K562 (cell line): Measurements from ENCODE around the gene BEST2. TPM values are rescaled to one million over a fixed set of nuclear protein-coding genes. Genes with fewer than 3 reads are reported as not detected.

Experiments
- ATAC-seq: fragments of 200-7000 bp; cut with Tn5 transposase; 3 replicates; pipeline ENCODE4 v1.9.1; 2020; ENCODE audit warnings: moderate library complexity
- BruUV-seq: library from RNA; stranded (reverse); fragments of 400-500 nt; replicated peaks from 2 replicates; lab custom pipeline; 2021; lab: Mats Ljungman, UMichigan
- CTCF ChIA-PET: fragments of 300-600 bp; formaldehyde crosslinking; extraction: SDS; loops from one replicate; lab custom pipeline; 2021; ENCODE audit warnings: low intra/inter-chr PET ratio; lab: Yijun Ruan, JAX
- POLR2A ChIA-PET: fragments of 300-600, 350-650 bp; sonication (Branson Sonifier 250); formaldehyde crosslinking; extraction: SDS; loops from one replicate; lab custom pipeline; 2021; ENCODE audit warnings: antibody characterized with exemption, inconsistent platforms; lab: Yijun Ruan, JAX
- DNase-seq, 4 experiments: peaks; one replicate each; pipeline versions ENCODE4 v3.0.0 to v3.0.0-alpha.2; 2011 to 2018; ENCODE audit warnings: low spot score in 3 of 4, mixed read lengths in 3 of 4; ENCODE audit errors: extremely low read depth in 1 of 4
- FAIRE-seq: peaks from 2 replicates; lab custom pipeline; 2011; peaks lifted over from hg19 to GRCh38; lab: Jason Lieb, UNC
- H2AFZ ChIP-seq: 2 replicates; pipeline ENCODE4 v1.6.0; 2011; ENCODE audit warnings: low read depth, low read length, control low read depth, inconsistent platforms
- H3K27ac ChIP-seq: fragments of 200-600 bp; 3 replicates; pipeline ENCODE4 v1.8.0; 2011; ENCODE audit warnings: low read depth, mild to moderate bottlenecking, control low read depth, inconsistent platforms, low read length, moderate library complexity, mixed read lengths; ENCODE audit errors: extremely low read depth
- H3K27me3 ChIP-seq, 2 experiments: fragments of 300-600 bp in 1 of 2; 2 replicates in 1 of 2; 3 replicates in 1 of 2; pipeline versions ENCODE4 v1.6.0 to v1.8.0; 2011; ENCODE audit warnings: inconsistent platforms in 2 of 2, low read length in 2 of 2, mild to moderate bottlenecking in 1 of 2, mixed read lengths in 1 of 2, moderate library complexity in 1 of 2; ENCODE audit not compliant: control insufficient read depth in 2 of 2, insufficient read depth in 2 of 2
- H3K36me3 ChIP-seq: fragments of 300-600 bp; 3 replicates; pipeline ENCODE4 v1.8.0; 2011; ENCODE audit warnings: mild to moderate bottlenecking, low read length, inconsistent platforms; ENCODE audit not compliant: control insufficient read depth, insufficient read depth
- H3K4me1 ChIP-seq, 2 experiments: fragments of 200-600 bp in 1 of 2; replicated peaks in 1 of 2; 2 replicates in 1 of 2; 3 replicates in 1 of 2; pipeline versions ENCODE4 v1.5.1 to v1.8.0; 2011; ENCODE audit warnings: inconsistent platforms in 2 of 2, low read length in 2 of 2, mild to moderate bottlenecking in 1 of 2, mixed read lengths in 1 of 2, moderate library complexity in 1 of 2; ENCODE audit not compliant: control insufficient read depth in 2 of 2, insufficient read depth in 2 of 2
- H3K4me2 ChIP-seq: 2 replicates; pipeline ENCODE4 v1.6.1; 2011; ENCODE audit warnings: low read length, control low read depth, inconsistent platforms, mixed read lengths; ENCODE audit not compliant: insufficient read depth
- H3K4me3 ChIP-seq: fragments of 200-600 bp; sonication (generic), shearing (Covaris generic); 2 replicates; pipeline ENCODE4 v1.5.1; 2016; ENCODE audit warnings: control low read depth, inconsistent platforms
- H3K79me2 ChIP-seq: fragments of 200-600 bp; 3 replicates; pipeline ENCODE4 v1.8.0; 2011; ENCODE audit warnings: low read length, inconsistent platforms; ENCODE audit not compliant: control insufficient read depth, insufficient read depth
- H3K9ac ChIP-seq, 2 experiments: 2 replicates each; pipeline versions ENCODE4 v1.6.0 to v1.6.1; 2011; ENCODE audit warnings: low read depth in 2 of 2, low read length in 2 of 2, control low read depth in 1 of 2, inconsistent platforms in 1 of 2, mild to moderate bottlenecking in 1 of 2, mixed read lengths in 1 of 2; ENCODE audit not compliant: insufficient read depth in 1 of 2
- H3K9me1 ChIP-seq: one replicate; pipeline ENCODE4 v1.6.0; 2011; ENCODE audit warnings: inconsistent platforms, mild to moderate bottlenecking, low read length, moderate library complexity; ENCODE audit not compliant: control insufficient read depth, insufficient read depth
- H3K9me3 ChIP-seq: replicated peaks from 2 replicates; pipeline ENCODE4 v1.5.1; 2011; ENCODE audit warnings: low read depth, low read length, inconsistent platforms; ENCODE audit not compliant: control insufficient read depth, insufficient read depth
- H4K20me1 ChIP-seq: replicated peaks from 2 replicates; pipeline ENCODE4 v1.6.1; 2011; ENCODE audit warnings: low read length, inconsistent platforms, mixed read lengths; ENCODE audit not compliant: control insufficient read depth, insufficient read depth
- CBX5 ChIP-seq: IDR thresholded peaks from 2 replicates; pipeline ENCODE4 v1.6.1; 2014; ENCODE audit warnings: low read depth, borderline replicate concordance
- CLOCK ChIP-seq: fragments of 250-450 bp; sonication (Bioruptor Pico); IDR thresholded peaks from 2 replicates; pipeline ENCODE4 v1.4.0; 2020; ENCODE audit warnings: mild to moderate bottlenecking, moderate library complexity, borderline replicate concordance
- ESRRA ChIP-seq: fragments of 450-650 bp; IDR thresholded peaks from 2 replicates; pipeline ENCODE4 v1.6.1; 2014; ENCODE audit warnings: low read depth, mild to moderate bottlenecking, moderate library complexity, borderline replicate concordance
- ETV1 ChIP-seq: fragments of 450-650 bp; conservative IDR thresholded peaks from 2 replicates; pipeline ENCODE4 v1.6.1; 2016; ENCODE audit warnings: missing genetic modification characterization, control low read depth, low read depth, missing compliant biosample characterization
- HDAC3 ChIP-seq: fragments of 450-650 bp; IDR thresholded peaks from 2 replicates; pipeline ENCODE4 v1.6.1; 2018; ENCODE audit warnings: borderline replicate concordance, mild to moderate bottlenecking, moderate library complexity; ENCODE audit not compliant: partially characterized antibody
- KLF16 ChIP-seq: IDR thresholded peaks from 2 replicates; pipeline ENCODE4 v1.6.1; 2016; ENCODE audit warnings: antibody characterized with exemption
- MTA1 ChIP-seq: fragments of 450-650 bp; IDR thresholded peaks from 2 replicates; pipeline ENCODE4 v1.6.1; 2017; ENCODE audit warnings: borderline replicate concordance
- NFIX ChIP-seq: fragments of 250-450 bp; sonication (Bioruptor Pico); IDR thresholded peaks from 2 replicates; pipeline ENCODE4 v1.4.0; 2020; ENCODE audit warnings: low read depth, mild to moderate bottlenecking, moderate library complexity
- POLR2G ChIP-seq: fragments of 200-400 bp; formaldehyde crosslinking; IDR thresholded peaks from 2 replicates; pipeline ENCODE4 v1.6.1; 2017; ENCODE audit warnings: low read depth, mild to moderate bottlenecking, antibody characterized with exemption, low read length, moderate library complexity
- POLR3A ChIP-seq: IDR thresholded peaks from 2 replicates; pipeline ENCODE4 v1.6.1; 2011; ENCODE audit warnings: borderline replicate concordance, mild to moderate bottlenecking, moderate library complexity; ENCODE audit not compliant: insufficient read length, insufficient read depth; ENCODE audit errors: extremely low read depth
- PTTG1 ChIP-seq: fragments of 450-650 bp; IDR thresholded peaks from 2 replicates; pipeline ENCODE4 v1.6.1; 2016; ENCODE audit warnings: low read depth, mild to moderate bottlenecking, missing genetic modification characterization, missing compliant biosample characterization
- RBFOX2 ChIP-seq: fragments of 200-400 bp; formaldehyde crosslinking; IDR thresholded peaks from 2 replicates; pipeline ENCODE4 v1.6.1; 2017; ENCODE audit warnings: low read depth, mild to moderate bottlenecking, low read length, moderate library complexity
- SMAD3 ChIP-seq: fragments of 450-650 bp; formaldehyde crosslinking; conservative IDR thresholded peaks from 2 replicates; pipeline ENCODE4 v1.4.0; 2020; ENCODE audit warnings: mild to moderate bottlenecking
- TGIF2 ChIP-seq: sonication (generic); formaldehyde crosslinking; IDR thresholded peaks from 2 replicates; pipeline ENCODE4 v1.8.1; 2022; ENCODE audit warnings: mild to moderate bottlenecking, missing genetic modification reagents, moderate library complexity
- ZFX ChIP-seq: sonication (generic); formaldehyde crosslinking; IDR thresholded peaks from 2 replicates; pipeline ENCODE4 v1.8.0; 2022; ENCODE audit warnings: mild to moderate bottlenecking, missing genetic modification reagents, moderate library complexity
- WGBS: fragments of 100-300 bp; shearing (Covaris generic); methylation state at CpG from one replicate; pipeline ENCODE4 v1.1.6; 2016; ENCODE audit warnings: low coverage, mixed read lengths; ENCODE audit not compliant: insufficient coverage; ENCODE audit errors: missing lambda C conversion rate; 5-methylcytosine and 5-hydroxymethylcytosine counted together
- in situ Hi-C: fragments of 300-500 bp; cut with MboI; formaldehyde crosslinking; loops from 4 replicates; pipeline ENCODE4 v1.15.0; 2018; ENCODE audit warnings: inconsistent platforms, mixed read lengths
- intact Hi-C: fragments of 100-400 bp; cut with micrococcal nuclease; formaldehyde crosslinking; loops from 2 replicates; pipeline ENCODE4 v1.14.2; 2022
- polyA plus RNA-seq, 8 experiments: library from polyadenylated mRNA; depleted of rRNA in 4 of 8; stranded (reverse) in 5 of 8; unstranded in 3 of 8; fragments of >200 nt; fragmentation: Nextera tagmentation in 2 of 8; fragmentation: Illumina TruSeq in 1 of 8; extraction: Ambion mirVana in 2 of 8; extraction: Trizol in 1 of 8; gene quantifications; 2 replicates each; pipeline versions ENCODE4 v1.2.1 to v1.2.3, GENCODE V29; 2011 to 2014; ENCODE audit warnings: inconsistent platforms in 1 of 8, missing spikeins in 1 of 8
- total RNA-seq, 7 experiments: library from RNA; depleted of rRNA in 6 of 7; stranded (reverse); fragments of >200 nt in 6 of 7; fragmentation: Illumina TruSeq in 2 of 7; extraction: Trizol in 2 of 7; gene quantifications; 2 replicates each; pipeline versions ENCODE4 v1.2.1 to v1.2.3, GENCODE V29; 2011 to 2021; ENCODE audit warnings: low replicate concordance in 1 of 7

BEST2 gene
- total and polyA plus RNA-seq, 9 of the 15 experiments (the other 6 are each of a cell fraction or from before 2014, with no cell fraction given), result not detected

DNA sequence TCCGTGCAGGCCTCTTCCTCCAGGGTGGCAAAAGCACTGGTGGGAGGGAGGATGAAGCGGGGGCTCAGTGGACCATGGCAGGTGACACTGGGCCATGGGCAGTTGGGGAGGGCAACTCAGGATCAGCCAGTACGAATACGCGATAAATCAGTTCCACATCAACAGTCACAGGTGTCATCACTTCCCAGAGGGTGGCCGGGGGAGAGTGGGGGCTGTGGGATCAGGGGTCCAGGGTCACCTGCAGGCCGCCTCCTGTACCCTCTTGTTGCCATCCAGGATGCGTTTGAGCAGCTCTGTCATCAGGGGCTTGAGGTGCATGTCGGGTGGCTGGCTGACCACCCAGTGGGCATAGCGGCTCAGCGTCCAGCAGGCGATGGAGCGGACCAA lies 45.3 kb upstream of the BEST2 start:
- Histone ChIP-seq H3K4me2 (no peak overlapping the region), H3K4me1 (peaks cover 0 to 30% of the 10 kb centered on the region in 2 experiments; a peak in 1 of 5 replicates), H3K4me3 (no peak overlapping the region), H2AFZ (no peak overlapping the region), H3K9me1 (peaks cover 5% of the 10 kb centered on the region), H3K36me3 (peaks cover 93% of the 10 kb centered on the region), H3K9me3 (no peaks in the 10 kb centered on the region), H3K27me3 (no peaks in the 10 kb centered on the region), H3K27ac (no peak overlapping the region), H3K79me2 (peaks cover 3% of the 10 kb centered on the region; the same call in 2 of the 3 replicates), H4K20me1 (no peaks in the 10 kb centered on the region), H3K9ac (0 out of 4 replicates have a peak overlapping the region, but pooled peaks of 1 of the 2 experiments have one; percentile 7)
- WGBS, result 92% methylated on average over 9 of the region's 13 CpGs
- no TSS peak for BruUV-seq
- TF ChIP-seq POLR2G (peak; percentile 28; the same call in 1 of the 2 replicates), ESRRA (no peak), POLR3A (no peak), CBX5 (no peak)
- CTCF ChIA-PET, result no interaction called here
- POLR2A ChIA-PET, result no interaction called here
- in situ Hi-C loops (no loop called here), intact Hi-C loops (no loop called here)
- FAIRE-seq (no peak), ATAC-seq (no peak), DNase-seq (no peak)

- Histone ChIP-seq H3K4me1 (peaks cover 0 to 20% of the 10 kb centered on the region in 2 experiments; a peak in 1 of 5 replicates), H3K4me2 (no peak overlapping the region), H4K20me1 (no peaks in the 10 kb centered on the region; the same call in 1 of the 2 replicates), H3K79me2 (peaks cover 8% of the 10 kb centered on the region; the same call in 2 of the 3 replicates), H3K9me1 (peaks cover 3% of the 10 kb centered on the region), H3K36me3 (peaks cover 88% of the 10 kb centered on the region), H3K9me3 (no peaks in the 10 kb centered on the region), H2AFZ (no peak overlapping the region), H3K27me3 (no peaks in the 10 kb centered on the region), H3K4me3 (no peak overlapping the region), H3K9ac (no peak overlapping the region), H3K27ac (no peak overlapping the region)
- no TSS peak for BruUV-seq
- in situ Hi-C loops (no loop called here), intact Hi-C loops (no loop called here)
- 98% methylated on average over 8 of the region's 8 CpGs for WGBS
- no peak for ATAC-seq
- no peak for DNase-seq
- ChIA-PET CTCF (no interaction called here), POLR2A (interaction anchor here (0.7 to 1.6 kb wide), 3 partner anchors 10 to 92 kb away, joined by 3 to 4 read pairs (median 3); no protein-coding TSS in a partner anchor)
- no peak for FAIRE-seq
- TF ChIP-seq CLOCK (no peak), NFIX (CRISPR knock-in tag) (no peak), MTA1 (no peak), SMAD3 (no peak), ETV1 (no peak), KLF16 (no peak), ZFX (CRISPR knock-in tag) (no peak), TGIF2 (no peak), RBFOX2 (no peak), HDAC3 (no peak), PTTG1 (tag) (no peak)
Measured at GRCh38 chr19:12708641-12709040, 43.0 kb upstream of the BEST2 start.
